ENCODE measurements around the gene HSPA1B. TPM values are rescaled to one million over a fixed set of nuclear protein-coding genes. Genes with fewer than 3 reads are reported as not detected.
"Not testable (repeated sequence)": the region's sequence is repeated elsewhere in the genome, so short reads cannot be mapped to it uniquely, and the experiment has no call there.

The HSPA1B gene
- total RNA-seq, 6 donors from 2014 or later = 92.2 to 177 (median 127) TPM

GRCh38 chr6:31862344-31863235 is 35.1 kb downstream of the HSPA1B start, which contains the start of gene NEU1:
TSS of gene NEU1 (minus strand) at chr6:31862821. CDS start at chr6:31862776, 45 bp downstream.
- Histone ChIP-seq H3K4me3 (peak within 1 kb of the TSS; percentile 74 to 95 (median 84)), H3K27me3 (no peaks in the 10 kb centered on the region), H3K4me1 (peaks cover 16 to 38% (median 24%) of the 10 kb centered on the region in 4 donors), H3K9me3 (no peaks in the 10 kb centered on the region), H3K27ac (peak within 1 kb of the TSS; percentile 87 to 94 (median 90)), H3K36me3 (peaks cover 10 to 36% (median 27%) of the 10 kb centered on the region in 4 donors)
- 1% methylated on average over 37 to 61 of the region's 64 CpGs for WGBS, 2 donors
- TF ChIP-seq POLR2A (IDR thresholded peaks at IDR 0.05) (peak in 3 of 4 donors; percentile 88 to 98 (median 97)), POLR2AphosphoS5 (IDR thresholded peaks at IDR 0.05) (peak; percentile 77 to 99), EP300 (IDR thresholded peaks at IDR 0.05) (peak in 2 of 4 donors; percentile 8 to 59), CTCF (IDR thresholded peaks at IDR 0.05) (peak in 2 of 6 experiments; percentile 6 to 12)
- ATAC-seq (ENCODE audit: low FRiP score in 2 of 2) (peak; percentile 98), DNase-seq (peak; percentile 96 to 100)

GRCh38 chr6:31864123-31864562 is 36.6 kb downstream of the HSPA1B start:
- H3K27me3 ChIP-seq; ATAC-seq (ENCODE audit: low FRiP score in 2 of 2); H3K9me3 ChIP-seq; DNase-seq: not testable (repeated sequence)
- H3K36me3 ChIP-seq = peaks cover 4 to 20% (median 15%) of the 10 kb centered on the region in 4 donors
- peak overlapping the region; percentile 47 to 95 (median 60) for H3K4me3 ChIP-seq
- peak in 1 of 6 experiments; percentile 9 for TF ChIP-seq CTCF (IDR thresholded peaks at IDR 0.05)
- WGBS, 2 donors = 12% methylated on average over 16 of the region's 16 CpGs
- H3K27ac ChIP-seq = peak overlapping the region; percentile 72 to 94 (median 82)
- peaks cover 16 to 38% (median 24%) of the 10 kb centered on the region in 4 donors for H3K4me1 ChIP-seq

GRCh38 chr6:31864818-31865204 is 37.3 kb downstream of the HSPA1B start:
- peaks cover 16 to 38% (median 24%) of the 10 kb centered on the region in 4 donors for H3K4me1 ChIP-seq
- no peak overlapping the region for H3K27ac ChIP-seq
- ATAC-seq (ENCODE audit: low FRiP score in 2 of 2) (no peak), DNase-seq (no peak)
- 82 to 90% methylated on average over 8 of the region's 8 CpGs for WGBS, 2 donors
- no peaks in the 10 kb centered on the region for H3K9me3 ChIP-seq
- H3K36me3 ChIP-seq = peaks cover 0 to 14% (median 9%) of the 10 kb centered on the region in 4 donors
- TF ChIP-seq CTCF (IDR thresholded peaks at IDR 0.05) (no peak), POLR2A (IDR thresholded peaks at IDR 0.05) (no peak), POLR2AphosphoS5 (IDR thresholded peaks at IDR 0.05) (no peak), EP300 (IDR thresholded peaks at IDR 0.05) (no peak)
- no peaks in the 10 kb centered on the region for H3K27me3 ChIP-seq
- no peak overlapping the region for H3K4me3 ChIP-seq

- ATAC-seq (ENCODE audit: low FRiP score in 2 of 2) (no peak), DNase-seq (no peak)
- no peak for TF ChIP-seq POLR2A (IDR thresholded peaks at IDR 0.05)
- TF ChIP-seq CTCF (IDR thresholded peaks at IDR 0.05) = no peak
- no peak for TF ChIP-seq EP300 (IDR thresholded peaks at IDR 0.05)
- no peak for TF ChIP-seq POLR2AphosphoS5 (IDR thresholded peaks at IDR 0.05)
- Histone ChIP-seq H3K36me3 (peaks cover 0 to 7% (median 3%) of the 10 kb centered on the region in 4 donors), H3K4me1 (peaks cover 16 to 38% (median 24%) of the 10 kb centered on the region in 4 donors), H3K4me3 (no peak overlapping the region), H3K9me3 (no peaks in the 10 kb centered on the region), H3K27me3 (no peaks in the 10 kb centered on the region), H3K27ac (no peak overlapping the region)
- 86% methylated on average over 20 to 21 of the region's 21 CpGs for WGBS, 2 donors
Observed at GRCh38 chr6:31865205-31866118, 37.9 kb downstream of the HSPA1B start.

GRCh38 chr6:31868658-31868971 is 41.1 kb downstream of the HSPA1B start:
- 86 to 100% methylated on average over 1 of the region's 1 CpG for WGBS, 2 donors

More at GRCh38 chr6:31868658-31868971, 41.1 kb downstream of the HSPA1B start:
- ATAC-seq (ENCODE audit: low FRiP score in 2 of 2); H3K36me3 ChIP-seq; H3K27ac ChIP-seq; H3K4me3 ChIP-seq; H3K27me3 ChIP-seq; DNase-seq; H3K9me3 ChIP-seq: not testable (repeated sequence)
- peaks cover 1 to 13% (median 9%) of the 10 kb centered on the region in 4 donors for H3K4me1 ChIP-seq
